A549 treated with Mapracorat at 1 μM for 4 hours (cell line): Measurements from ENCODE around the gene TRIM37. TPM values are rescaled to one million over a fixed set of nuclear protein-coding genes. Genes with fewer than 3 reads are reported as not detected.

Source experiments
- total RNA-seq: library from RNA; stranded (reverse); fragments of 200-300 nt; extraction: Qiagen RNA extraction; gene quantifications from 5 replicates; pipeline ENCODE4 v1.2.3, GENCODE V29; 2022

TRIM37 gene
- total RNA-seq = 18.0 to 22.6 TPM (median 21.8 TPM) in 5 replicates

DNA sequence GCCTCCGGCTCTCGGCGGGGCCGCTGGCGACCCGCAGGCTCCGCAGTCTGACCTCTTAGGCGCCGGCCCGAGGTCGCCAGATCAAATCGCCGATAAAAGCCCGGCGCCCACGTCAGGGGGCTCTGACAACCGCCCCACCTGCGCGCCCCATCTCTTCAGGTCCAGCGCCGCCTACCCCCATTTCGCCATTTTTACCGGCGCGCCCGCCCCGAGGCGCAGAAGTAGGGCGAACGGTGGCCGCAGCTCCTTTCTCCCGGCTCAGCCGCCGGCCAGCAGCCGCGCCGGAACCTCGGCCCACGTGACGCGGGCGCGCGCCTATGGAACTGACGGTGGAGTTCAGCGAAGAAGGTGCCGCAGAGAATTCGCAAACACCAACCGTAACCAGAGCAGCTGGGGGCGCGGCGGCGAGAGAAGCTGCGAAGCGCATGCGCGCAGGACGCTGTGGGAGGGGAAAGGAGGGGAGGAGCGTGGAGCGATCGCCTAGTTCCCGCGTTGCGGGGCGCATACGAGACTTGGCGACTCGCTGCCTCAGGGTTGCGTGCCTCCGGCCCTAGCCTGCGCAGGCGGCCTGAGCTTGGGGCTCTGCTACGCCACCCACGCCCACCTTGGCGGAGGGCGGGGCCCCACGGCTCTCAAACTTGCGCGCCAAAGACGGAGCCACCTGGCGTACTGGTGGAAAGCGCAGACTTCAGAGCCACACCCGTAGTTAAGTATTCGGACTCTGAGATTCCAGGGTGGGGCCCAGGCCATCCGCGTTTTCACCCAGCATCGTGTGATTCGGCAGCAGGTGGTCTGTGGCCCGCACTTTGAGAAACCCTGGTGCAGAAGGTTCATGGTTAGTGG is at the start of gene TRIM37:
Gene TRIM37, minus strand, starts transcription at position 418 of the 843 bp plus-strand sequence. CDS start 419 bp downstream, outside the sequence.

GRCh38 chr17:59155439-59156177 is 48.9 kb upstream of the TRIM37 start, which contains the start of gene PRR11:
TSS of gene PRR11 (plus strand) at chr17:59155746. CDS start at chr17:59169753, 14,007 bp downstream.

GRCh38 chr17:59154721-59155438 is 48.2 kb upstream of the TRIM37 start, which contains the start of gene SKA2:
TSS of gene SKA2 (minus strand) at chr17:59155186. CDS start at chr17:59155163, 23 bp downstream.

Other genes with a start within 250 kb of the TRIM37 start
- 93.4 to 163 TPM (median 96.5 TPM) in 5 replicates for gene SKA2, start 48.3 kb upstream of the TRIM37 start, total RNA-seq
- gene PRR11, start 48.9 kb upstream of the TRIM37 start, total RNA-seq = 43.1 to 58.7 TPM (median 58.2 TPM) in 5 replicates
- gene SMG8, start 103.2 kb upstream of the TRIM37 start, total RNA-seq = 26.2 to 28.8 TPM (median 27.1 TPM) in 5 replicates
- 0.35 to 0.76 TPM (median 0.60 TPM) in 5 replicates for gene GDPD1, start 113.6 kb upstream of the TRIM37 start, total RNA-seq
- gene YPEL2, start 224.8 kb upstream of the TRIM37 start, total RNA-seq = 1.6 to 3.4 TPM (median 2.9 TPM) in 5 replicates